ENCODE measurements around the gene GUK1.

GUK1 gene

DNA sequence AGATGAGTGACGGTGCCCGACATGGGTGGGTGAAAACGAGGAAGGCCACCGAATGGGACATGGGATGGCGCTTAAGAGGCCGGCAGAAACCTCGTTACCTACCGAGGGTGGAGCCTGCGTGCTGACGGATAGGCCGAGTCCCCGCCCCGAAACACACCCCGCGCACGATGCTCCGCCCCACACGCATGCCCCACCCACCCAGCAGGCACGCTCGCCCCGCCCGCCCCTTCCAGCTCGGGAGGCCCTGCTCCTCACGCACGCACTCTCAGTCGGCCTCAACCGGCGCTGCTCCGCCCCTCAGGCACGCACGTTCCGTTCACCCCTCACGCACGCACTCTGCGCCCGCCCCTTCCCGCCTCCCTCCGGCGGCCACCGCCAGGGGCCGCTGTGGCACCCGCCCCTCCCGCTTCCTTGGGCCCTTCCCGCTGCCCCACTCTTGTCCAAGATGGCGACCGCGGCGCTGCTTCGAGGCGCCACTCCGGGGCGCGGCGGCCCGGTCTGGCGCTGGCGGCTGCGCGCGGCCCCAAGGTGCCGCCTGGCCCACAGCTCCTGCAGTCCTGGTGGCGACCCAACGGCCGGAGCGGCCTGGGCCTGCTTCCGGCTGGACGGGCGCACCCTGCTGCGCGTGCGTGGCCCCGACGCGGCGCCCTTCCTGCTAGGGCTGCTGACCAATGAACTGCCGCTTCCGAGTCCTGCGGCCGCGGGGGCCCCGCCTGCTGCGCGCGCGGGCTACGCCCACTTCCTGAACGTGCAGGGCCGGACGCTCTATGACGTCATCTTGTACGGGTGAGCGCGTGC is 25.5 kb downstream of the GUK1 start, which contains the start of gene IBA57:
Gene IBA57 (plus strand): TSS at position 433 of the 798 bp plus-strand sequence. CDS start 13 bp downstream, at position 446.
- DNase-seq, result peak; percentile 99

DNA sequence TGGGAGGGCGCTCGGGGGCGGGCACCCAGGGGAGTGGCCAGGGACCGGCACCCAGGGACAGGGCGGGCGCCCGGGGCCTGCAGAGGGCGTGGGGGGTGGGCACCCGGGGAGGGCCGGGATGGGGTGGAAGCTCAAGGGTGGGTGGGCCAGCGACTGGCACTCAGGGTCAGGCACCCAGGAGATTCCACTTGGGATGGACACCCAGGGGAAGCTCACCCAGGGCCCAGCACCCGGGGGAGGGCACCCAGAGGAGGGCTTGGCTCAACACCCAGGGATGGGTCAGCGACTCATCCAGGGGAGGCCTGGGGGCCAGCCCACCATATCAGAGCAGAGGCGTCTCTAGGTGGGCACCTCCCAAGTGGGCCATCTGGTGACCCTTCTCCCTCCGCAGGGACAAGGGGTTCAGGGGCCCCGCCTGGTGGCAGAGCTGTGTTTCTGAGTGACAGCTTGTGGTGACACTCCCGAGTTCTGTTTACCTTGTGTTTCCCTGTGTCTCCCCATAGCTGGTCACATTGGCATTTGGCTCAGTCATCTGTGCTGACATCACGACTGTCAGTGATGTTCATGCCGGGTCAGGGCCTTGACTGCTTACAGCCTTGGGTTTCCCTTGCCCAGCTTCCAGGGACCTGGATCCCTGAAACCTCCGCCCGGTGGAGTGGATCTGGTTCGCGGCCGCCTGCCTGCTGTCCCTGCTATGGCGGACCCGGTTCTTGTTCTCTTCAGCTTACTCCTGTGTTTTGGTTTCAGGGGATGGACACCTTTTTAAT is 26.3 kb downstream of the GUK1 start:
- peak; percentile 67 for DNase-seq

DNA sequence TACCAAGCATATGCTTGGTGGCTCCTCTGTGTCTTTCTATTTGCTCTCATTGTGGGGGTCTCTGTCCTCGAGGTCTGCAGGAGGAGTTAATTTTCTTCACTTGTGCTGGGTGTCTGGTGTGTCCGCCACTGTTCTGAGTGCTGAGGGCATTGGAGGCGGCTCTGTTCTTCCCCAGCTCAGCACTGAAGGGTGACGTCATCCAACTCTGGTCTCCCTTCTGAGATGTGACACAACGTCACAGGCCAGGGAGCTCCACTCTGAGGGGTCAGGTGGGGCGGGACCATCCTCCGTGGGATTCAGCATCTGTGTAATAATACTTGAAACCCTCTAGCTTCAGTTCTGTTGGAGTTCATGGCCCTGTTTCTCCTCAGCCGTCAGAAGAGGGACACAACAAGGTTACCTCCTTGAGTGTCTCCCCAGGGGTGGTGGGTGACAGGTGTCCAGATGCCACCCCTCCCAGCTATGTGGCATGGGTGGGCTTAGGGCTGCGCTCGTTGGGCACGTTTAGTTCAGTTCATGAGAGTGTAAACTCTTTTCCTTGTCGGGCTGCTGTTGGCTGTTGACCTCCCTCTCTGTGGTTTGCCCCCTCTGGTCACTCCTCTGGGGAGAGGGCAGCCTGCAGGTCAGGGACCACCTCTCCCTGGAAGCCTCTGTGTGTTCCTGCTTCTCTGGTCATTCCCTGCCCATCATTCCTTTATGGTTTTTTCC is 28.6 kb downstream of the GUK1 start:
- DNase-seq, result no peak

DNA sequence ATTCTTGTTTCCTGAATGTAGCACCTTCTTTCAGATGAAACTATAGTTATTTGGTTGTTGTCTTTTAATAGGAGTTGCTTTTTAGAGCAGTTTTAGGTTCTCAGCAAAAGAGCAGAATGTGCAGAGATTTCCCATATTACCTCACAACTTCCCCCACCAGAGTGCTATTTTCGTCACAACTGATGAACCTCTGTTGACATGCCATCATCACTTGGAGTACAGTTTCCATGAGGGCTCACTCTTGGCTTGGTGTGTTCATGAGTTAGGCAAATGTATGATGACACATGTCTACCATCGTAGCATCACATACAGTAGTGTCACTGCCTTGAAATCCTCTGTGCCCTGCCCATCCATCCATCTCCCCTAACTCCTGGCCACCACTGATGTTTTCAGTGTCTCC is 29.3 kb downstream of the GUK1 start:
- no peak for DNase-seq

DNA sequence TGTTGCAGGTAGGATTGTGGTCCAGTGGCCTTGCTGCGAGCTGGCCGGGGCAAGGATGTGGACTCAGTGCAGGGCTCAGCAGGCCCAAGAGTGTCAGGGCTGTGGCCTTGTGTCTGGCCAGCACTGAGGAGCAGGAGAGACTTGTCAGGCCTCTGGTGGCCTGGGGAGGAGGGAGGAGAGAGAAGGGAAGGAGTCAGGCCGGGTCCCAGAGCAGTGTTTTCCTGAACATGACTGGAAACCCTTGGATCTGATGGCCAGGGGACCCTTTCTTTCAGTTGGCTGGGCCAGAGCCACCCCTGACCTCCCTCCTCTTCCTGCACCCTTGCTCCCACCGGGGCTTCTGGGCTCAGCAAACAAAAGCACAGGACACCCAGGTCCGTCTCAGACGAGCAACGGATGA is 30.6 kb downstream of the GUK1 start:
- no peak for DNase-seq

DNA sequence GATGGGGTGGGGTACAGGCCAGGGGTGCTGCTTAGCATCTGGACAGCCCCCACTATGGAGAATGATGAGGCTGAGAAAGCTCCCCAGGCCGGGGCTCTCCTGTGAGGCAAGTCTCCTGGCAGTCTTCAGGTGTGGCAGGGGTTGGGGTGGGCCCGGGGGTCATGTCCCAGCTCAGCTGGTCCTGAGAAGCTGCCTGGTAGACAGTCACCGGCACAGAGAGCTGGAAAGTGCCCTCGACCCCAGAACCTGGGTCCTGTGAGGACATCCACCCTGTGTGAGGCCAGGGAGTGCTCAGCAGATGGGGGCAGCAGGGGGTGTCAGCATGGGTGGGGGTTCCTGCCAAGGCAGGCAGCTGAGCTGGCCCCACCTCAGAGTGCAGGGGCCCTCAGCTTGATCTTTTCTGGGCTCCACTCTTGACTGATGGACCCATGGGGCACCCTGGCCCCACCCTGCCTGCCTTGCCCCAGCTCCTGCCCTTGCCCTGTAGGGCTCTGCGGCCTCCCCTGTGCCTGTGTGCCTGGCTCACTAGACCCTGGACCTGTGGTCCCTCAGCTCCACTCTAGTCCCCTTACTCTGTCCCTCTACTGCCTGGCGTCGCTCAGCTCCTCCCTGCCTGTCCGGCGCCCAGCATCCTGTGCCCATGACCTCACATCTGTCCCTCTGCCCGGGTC is 31.3 kb downstream of the GUK1 start:
- DNase-seq, result no peak

DNA sequence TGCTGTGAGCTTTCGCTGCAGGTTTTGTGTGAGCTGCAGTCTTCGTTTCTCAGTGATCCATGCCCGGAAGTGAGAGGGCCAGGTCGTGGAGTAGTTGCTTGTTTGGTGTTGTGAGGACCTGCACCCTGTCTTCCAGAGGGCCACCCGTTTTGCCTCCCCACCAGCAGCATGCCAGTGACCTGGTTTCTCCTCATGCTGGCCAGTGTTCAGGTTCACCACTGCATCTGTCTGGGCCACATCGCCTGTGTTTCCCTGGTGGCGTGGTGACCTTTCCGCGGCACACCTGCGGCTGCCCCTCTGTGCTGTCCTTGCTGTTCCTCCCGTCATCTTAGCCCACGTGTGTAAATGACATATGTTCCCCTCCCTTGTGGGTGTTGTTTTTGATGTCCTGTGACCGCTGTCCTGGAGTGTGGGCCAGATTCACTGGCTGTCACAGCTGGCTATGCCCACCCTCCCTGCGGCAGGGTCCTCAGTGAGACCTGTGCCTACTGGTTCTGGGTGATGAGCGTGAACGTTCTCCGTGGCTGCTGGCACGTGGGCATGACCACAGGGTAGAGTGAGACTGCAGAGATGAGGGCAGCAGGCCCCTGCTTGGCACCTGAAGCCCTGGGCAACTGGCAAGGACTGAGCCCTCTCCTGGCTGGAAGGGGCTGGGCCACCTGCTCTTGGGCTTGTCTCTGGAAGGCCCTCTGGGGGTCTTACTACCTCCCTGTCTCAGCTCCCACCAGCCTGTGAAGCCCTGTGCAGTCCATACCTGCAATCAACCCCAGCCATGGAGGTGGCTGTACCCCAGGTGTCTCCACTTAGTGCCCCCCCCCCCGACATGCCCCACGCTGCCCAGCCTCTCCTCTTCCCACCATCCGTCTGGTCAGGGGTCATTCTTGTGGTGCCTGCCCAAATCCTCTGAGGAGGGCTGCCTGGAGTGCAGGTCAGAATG is 32.8 kb downstream of the GUK1 start:
- no peak for DNase-seq

DNA sequence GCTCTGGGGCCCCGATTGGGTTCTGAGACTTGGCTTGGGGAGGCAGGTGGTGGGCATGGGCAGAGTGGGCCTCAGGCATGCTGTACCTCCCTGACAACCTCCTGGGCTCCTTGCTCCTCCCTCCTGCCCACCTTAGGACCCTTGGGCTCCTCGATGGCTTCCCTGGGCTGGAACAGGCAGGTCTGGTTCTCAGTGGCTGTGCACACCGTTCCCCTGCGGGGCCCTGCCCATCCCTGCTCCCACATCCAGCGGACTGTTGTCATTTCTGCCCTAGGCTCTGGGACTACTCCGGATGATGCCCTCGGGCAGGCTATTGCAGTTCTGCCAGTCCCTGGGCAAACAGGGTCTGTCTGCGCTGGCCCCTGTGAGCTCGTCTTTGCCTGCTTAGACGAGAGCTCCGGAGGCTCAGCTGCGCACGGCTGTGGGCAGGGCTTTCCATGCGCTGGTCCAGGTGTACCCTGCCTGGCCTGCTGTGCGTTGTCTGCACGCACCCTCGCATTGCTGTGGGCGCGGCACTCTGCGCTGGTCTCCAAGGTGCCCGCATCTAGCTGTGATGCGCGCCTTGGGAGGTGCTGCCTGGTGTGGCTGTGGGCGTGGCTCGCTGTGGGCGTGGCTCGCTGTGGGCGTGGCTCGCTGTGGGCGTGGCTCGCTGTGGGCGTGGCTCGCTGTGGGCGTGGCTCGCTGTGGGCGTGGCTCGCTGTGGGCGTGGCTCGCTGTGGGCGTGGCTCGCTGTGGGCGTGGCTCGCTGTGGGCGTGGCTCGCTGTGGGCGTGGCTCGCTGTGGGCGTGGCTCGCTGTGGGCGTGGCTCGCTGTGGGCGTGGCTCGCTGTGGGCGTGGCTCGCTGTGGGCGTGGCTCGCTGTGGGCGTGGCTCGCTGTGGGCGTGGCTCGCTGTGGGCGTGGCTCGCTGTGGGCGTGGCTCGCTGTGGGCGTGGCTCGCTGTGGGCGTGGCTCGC is 33.7 kb downstream of the GUK1 start:
- DNase-seq, result peak; percentile 16

DNA sequence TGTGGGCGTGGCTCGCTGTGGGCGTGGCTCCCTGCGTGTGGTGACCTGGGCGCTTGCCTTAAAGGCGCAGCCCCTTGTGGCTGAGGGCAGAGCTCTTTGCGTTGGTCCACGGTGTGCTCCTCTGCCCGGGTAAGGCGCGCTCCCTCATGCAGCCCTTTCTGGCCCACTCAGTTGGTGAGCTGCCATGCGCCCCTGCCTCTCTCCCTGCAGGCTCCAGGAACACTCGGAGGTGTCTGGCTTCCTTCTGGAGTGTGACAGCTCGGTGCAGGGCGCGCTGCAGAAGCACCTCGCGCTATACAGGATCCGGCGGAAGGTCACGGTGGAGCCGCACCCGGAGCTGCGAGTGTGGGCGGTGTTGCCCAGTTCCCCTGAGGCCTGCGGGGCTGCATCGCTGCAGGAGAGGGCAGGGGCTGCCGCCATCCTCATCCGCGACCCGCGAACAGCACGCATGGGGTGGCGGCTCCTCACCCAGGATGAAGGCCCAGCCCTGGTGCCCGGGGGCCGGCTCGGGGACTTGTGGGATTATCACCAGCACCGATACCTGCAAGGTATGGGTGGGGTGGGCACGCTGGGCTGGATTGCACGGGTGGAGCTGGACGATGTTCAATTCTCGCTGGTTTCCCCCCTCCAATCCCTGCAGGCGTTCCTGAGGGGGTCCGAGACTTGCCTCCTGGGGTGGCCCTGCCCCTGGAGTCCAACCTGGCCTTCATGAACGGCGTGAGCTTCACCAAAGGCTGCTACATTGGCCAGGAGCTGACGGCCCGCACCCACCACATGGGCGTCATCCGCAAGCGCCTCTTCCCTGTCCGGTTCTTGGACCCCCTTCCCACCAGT is 34.6 kb downstream of the GUK1 start:
- peak; percentile 25 for DNase-seq

DNA sequence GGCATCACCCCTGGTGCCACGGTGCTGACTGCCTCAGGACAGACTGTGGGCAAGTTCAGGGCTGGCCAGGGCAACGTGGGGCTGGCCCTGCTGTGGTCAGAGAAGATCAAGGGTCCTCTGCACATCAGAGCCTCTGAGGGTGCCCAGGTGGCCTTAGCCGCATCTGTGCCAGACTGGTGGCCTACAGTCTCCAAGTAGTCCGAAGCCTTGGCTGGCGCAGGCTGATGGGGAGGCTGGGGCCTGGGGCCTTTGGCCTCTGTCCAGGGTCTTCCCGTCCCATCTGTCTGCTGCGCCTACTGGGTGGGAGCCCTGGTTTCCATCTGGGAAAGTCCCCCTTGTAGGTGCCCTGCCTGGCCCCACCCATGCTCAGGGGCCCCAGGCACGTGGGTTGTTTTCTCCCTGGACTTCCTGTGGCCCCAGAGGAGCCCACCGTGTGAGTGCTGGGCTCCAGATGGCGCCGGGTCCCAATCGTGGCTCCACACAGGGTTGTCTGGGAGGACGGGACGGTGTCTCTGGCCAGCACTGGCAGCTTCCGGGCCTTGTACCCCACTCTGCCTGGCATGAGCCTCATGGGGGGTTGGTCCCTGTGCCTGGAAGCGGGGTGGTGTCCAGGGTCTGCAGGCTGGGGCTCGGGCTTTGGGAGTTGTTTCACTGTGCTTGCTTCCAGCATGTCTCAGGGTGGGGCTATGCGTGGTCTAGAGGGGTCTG is 35.4 kb downstream of the GUK1 start:
- DNase-seq, result no peak

DNA sequence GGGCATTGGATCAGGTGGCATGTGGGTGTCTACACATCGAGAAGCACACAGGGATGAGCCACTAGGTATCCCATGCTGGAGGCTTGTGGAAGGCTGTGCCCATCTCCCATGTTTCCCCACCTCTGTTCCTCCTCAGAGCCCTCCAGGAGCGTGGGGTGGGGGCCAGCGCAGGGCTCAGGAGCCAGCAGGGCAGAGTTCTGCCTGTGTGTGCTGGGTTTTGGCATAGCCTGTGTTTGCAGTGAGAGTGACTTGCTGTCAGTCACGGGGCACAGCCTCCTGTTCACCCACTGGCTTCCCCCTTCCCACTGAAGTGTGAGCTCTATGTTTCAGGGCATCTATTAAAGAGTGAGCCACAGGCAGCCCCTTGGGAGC is 35.9 kb downstream of the GUK1 start:
- DNase-seq, result no peak

DNA sequence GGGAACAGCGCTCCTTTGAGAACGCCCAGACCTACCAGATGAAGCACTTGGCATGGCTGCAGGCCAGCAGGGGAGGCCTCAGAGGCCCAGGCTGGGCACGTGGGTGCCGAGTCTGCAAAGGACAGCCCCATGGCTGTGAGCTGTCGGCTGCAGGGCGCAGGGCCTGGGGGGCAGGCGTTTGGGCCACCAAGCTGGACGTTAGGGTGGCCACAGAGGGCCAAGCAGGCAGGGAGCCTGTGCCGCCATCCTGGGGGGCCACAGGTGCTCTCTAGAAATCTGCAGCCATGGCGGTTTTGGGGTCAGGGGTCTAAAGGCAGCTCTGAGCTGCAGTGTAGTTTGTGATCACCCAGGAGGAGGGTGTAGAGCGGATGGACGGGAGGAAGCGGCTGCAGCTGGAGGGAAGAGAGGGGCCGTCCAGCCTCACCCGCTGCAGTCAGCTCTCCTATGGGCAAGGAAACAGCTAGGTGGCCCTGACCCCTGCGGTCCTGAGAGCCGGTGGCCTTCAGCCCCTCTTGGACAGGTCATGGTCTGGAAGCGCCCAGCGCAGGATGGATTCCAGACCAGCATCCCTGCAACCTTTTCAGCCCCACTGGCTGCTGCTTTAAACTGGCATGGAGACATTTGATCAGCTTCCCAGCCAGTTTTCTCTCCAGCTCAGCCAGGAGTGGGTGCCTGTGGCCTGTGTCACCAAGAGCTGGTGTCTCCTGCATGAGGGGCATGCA is 36.5 kb downstream of the GUK1 start:
- DNase-seq, result no peak

DNA sequence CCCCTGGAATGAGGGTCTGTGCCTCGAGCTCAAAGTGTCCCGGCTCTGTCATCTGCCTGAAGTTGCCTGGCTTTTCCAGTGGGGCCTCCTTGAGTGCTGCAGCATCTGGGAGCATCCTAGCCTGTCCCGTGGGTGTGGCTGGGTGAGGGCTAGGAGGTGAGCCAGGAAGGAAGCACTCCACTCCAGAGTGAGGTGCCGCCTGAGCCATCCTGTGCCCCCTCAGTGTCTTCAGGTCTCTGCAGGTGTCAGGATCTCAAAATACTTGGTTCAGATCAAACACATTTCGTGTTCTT is 37.0 kb downstream of the GUK1 start:
- DNase-seq, result no peak

DNA sequence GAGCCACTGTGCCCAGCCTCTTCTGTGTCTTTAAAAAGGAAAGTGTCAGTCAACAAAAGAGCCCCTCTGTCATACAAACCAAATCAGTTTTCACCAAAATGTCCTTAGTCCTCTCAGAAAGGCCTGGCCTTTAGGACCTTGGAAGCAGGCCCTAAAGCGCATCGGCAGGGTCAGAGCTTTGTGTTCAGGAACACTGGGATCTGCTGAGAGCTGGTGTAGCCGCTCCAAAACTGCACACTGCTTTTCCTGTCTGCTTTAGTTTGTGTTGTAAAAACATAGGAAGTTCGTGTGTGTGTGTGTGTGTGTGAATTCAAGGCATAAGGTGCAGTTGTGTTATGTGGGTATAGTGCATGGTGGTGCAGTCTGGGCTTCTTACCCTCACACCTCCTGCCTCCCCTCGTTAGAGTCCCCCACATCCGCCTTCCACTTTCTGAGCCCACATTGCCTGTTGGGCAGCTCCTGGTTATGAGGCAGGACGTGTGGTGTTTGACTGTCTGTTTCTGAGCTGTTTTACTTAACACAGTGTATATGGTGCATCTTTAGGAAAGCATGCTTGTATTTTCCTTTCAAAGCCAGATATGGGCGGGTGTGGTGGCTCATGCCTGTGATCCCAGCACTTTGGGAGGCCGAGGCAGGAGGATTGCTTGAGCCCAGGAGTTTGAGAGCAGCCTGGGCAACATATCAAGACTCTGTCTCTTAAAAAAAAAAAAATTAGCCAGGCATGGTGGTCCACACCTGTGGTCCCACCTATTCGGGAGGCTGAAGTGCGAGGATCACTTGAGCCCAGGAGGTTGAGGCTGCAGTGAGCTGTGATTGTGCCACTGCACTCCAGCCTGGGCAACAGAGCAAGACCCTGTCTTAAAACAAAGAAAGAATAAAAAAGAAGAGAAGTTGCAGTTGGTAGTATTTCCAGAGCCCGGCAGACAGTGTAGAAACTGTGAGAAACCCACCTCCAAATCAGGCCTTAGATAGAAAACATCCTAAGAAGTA is 37.9 kb downstream of the GUK1 start:
- DNase-seq, result no peak

DNA sequence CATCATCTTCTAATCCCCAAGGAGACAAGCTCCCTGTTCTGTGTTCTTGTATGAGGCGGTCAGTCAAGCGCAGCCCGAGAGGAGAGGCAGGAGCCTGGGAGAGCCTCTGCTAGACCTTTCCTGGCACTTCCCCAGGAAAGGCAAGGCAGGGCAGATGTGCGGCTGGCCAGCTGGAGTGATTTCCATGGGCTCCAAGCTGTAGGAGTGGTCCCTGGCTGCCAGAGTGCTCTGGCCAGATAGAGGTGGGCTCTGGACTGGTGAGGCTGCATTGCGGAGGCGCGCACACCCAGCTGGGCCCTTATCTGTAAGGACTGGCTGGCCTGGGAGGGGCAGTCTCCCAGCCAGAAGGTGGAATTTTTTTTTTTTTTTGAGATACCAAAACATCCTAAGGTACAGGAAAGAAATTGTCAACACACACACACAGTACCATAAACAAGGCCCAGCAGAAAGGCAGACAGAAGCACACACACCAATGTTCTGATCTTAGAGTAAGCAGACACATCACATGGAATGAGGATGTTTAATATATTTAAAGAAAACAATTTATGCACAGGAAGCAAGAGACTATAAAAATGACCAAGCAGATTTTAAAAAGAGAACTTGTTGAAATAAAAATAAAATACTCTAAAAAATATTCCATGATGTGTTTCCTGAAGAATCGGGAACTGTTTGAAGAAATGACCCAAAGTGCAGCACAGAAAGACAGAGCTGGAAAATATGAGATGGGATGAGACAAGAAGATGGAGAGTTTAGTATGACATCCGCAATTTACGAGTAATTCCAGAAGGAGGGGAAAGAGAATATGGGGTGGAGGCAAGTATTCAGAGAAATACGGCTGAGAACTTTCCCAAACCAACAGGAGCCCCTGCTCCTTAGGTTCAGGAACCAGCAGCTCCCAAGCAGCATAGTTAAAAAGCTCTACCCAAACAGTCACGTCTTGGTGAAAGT is 38.9 kb downstream of the GUK1 start:
- DNase-seq, result no peak
